ENCODE data around the gene LRRC26. TPM values are rescaled to one million over a fixed set of nuclear protein-coding genes. Genes with fewer than 3 reads are reported as not detected.
A peak's percentile ranks its signal among the peaks of the same experiment; 100 is the strongest.

The LRRC26 gene
- total and polyA plus RNA-seq, 2 of the 13 experiments (the other 11 are each of a cell fraction or from before 2014, with no cell fraction given) = not detected

GRCh38 chr9:137195525-137196220 lies 25.8 kb upstream of the LRRC26 start:
- peaks cover 46% of the 10 kb centered on the region for H3K4me1 ChIP-seq (ENCODE audit: insufficient read depth, low read length)
- H3K9ac ChIP-seq (ENCODE audit: insufficient read depth, low read depth, low read length) = peak overlapping the region; percentile 3; the same call in 1 of the 2 replicates
- DNase-seq (ENCODE audit: low spot score) (no peak), ATAC-seq (no peak; the same call in 1 of the 3 replicates), FAIRE-seq (no peak)
- peak overlapping the region; percentile 17 for H3K27ac ChIP-seq (ENCODE audit: extremely low read length, insufficient read depth, low read length)
- 30% methylated on average over 7 of the region's 21 CpGs for WGBS (ENCODE audit: low lambda C conversion rate)
- peak overlapping the region in 1 of 3 experiments; percentile 57; a peak in 3 of 6 replicates for H3K4me3 ChIP-seq (replicated peaks in 1 of 3; ENCODE audit: insufficient read depth in 1 of 3, low read depth in 2 of 3, low read length in 3 of 3)
- no peaks in the 10 kb centered on the region; the same call in 1 of the 2 replicates for H4K20me1 ChIP-seq (ENCODE audit: insufficient read depth, low read length)
- intact Hi-C loops (cut with micrococcal nuclease; ENCODE audit: unreplicated experiment) = no loop called here
- H3K36me3 ChIP-seq (replicated peaks in 1 of 2; ENCODE audit: control insufficient read depth in 1 of 2, insufficient read depth in 2 of 2, low read length in 2 of 2) = peaks cover 6 to 11% of the 10 kb centered on the region in 2 experiments; a peak in 2 of 5 replicates
- H2AFZ ChIP-seq (ENCODE audit: low read length) = no peak overlapping the region
- no peaks in the 10 kb centered on the region for H3K27me3 ChIP-seq (ENCODE audit: control insufficient read depth in 1 of 2, insufficient read depth in 2 of 2, low read length in 2 of 2)
- in situ Hi-C loops (cut with HindIII; ENCODE audit: extremely low pct_ligation_motif_present, low pct_unique_long_range_greater_than_20kb) = no loop called here
- BruUV-seq (replicated peaks) = no TSS peak
- no peaks in the 10 kb centered on the region for H3K9me3 ChIP-seq (ENCODE audit: low read length)
- peak overlapping the region; percentile 90 for H3K4me2 ChIP-seq (ENCODE audit: low read depth, low read length)
- H3K79me2 ChIP-seq (ENCODE audit: insufficient read depth, low read length) = peaks cover 48% of the 10 kb centered on the region
- CTCF ChIA-PET (ENCODE audit: low intra/inter-chr PET ratio, low total read pairs) = no interaction called here
- POLR2A ChIA-PET = interaction anchor here (0.9 to 1.4 kb wide), 5 partner anchors 14 to 68 kb away, joined by 3 to 4 read pairs (median 3); partner anchors contain the start of gene RNF224
- peak; percentile 68; the same call in 1 of the 2 replicates for TF ChIP-seq PPARG (CRISPR knock-in tag; conservative IDR thresholded peaks at IDR 0.05)
- no peak for TF ChIP-seq ZUFSP (CRISPR knock-in tag; IDR thresholded peaks at IDR 0.05; ENCODE audit: borderline replicate concordance)
- TF ChIP-seq ZEB1 (IDR thresholded peaks at IDR 0.05; ENCODE audit: insufficient replicate concordance, low read depth) = peak; percentile 59
- TF ChIP-seq KDM1A (CRISPR knock-in tag; IDR thresholded peaks at IDR 0.05) = 0 out of 2 replicates have a peak, but pooled peaks have one; percentile 45
- no peak for TF ChIP-seq JDP2 (CRISPR knock-in tag; IDR thresholded peaks at IDR 0.05; ENCODE audit: borderline replicate concordance)
- peak; percentile 18; the same call in 1 of the 2 replicates for TF ChIP-seq ZFX (CRISPR knock-in tag; IDR thresholded peaks at IDR 0.05; ENCODE audit: low read depth)
- no peak for TF ChIP-seq ZFYVE20 (CRISPR knock-in tag; IDR thresholded peaks at IDR 0.05; ENCODE audit: borderline replicate concordance, low read depth)
- TF ChIP-seq ZMYM2 (CRISPR knock-in tag; IDR thresholded peaks at IDR 0.05) = no peak
- TF ChIP-seq ZNF574 (CRISPR knock-in tag; IDR thresholded peaks at IDR 0.05) = peak; percentile 13; the same call in 1 of the 2 replicates
- 0 out of 2 replicates have a peak, but pooled peaks have one; percentile 34 for TF ChIP-seq POGK (CRISPR knock-in tag; conservative IDR thresholded peaks at IDR 0.05)
- 0 out of 2 replicates have a peak, but pooled peaks have one; percentile 37 for TF ChIP-seq MTA1 (CRISPR knock-in tag; IDR thresholded peaks at IDR 0.05; ENCODE audit: borderline replicate concordance)
- 0 out of 2 replicates have a peak, but pooled peaks have one; percentile 24 for TF ChIP-seq TBX2 (CRISPR knock-in tag; IDR thresholded peaks at IDR 0.05; ENCODE audit: borderline replicate concordance)
- TF ChIP-seq ZSCAN5A (CRISPR knock-in tag; IDR thresholded peaks at IDR 0.05; ENCODE audit: borderline replicate concordance) = no peak
- TF ChIP-seq ZNF749 (CRISPR knock-in tag; IDR thresholded peaks at IDR 0.05; ENCODE audit: borderline replicate concordance) = no peak
- peak; percentile 26; the same call in 1 of the 2 replicates for TF ChIP-seq RXRA (CRISPR knock-in tag; IDR thresholded peaks at IDR 0.05)

All from HepG2 (cell line).